A549 (cell line): ENCODE measurements around the gene BCL6B. TPM values are rescaled to one million over a fixed set of nuclear protein-coding genes. Genes with fewer than 3 reads are reported as not detected.

ENCODE experiments used
- ATAC-seq, 2 experiments: fragments of 200-7000 bp in 1 of 2; fragments of >200 bp in 1 of 2; cut with Nextera tagmentation in 1 of 2; cut with Tn5 transposase in 1 of 2; 3 replicates each; pipeline versions ENCODE4 v1.8.0 to v1.9.1; 2018 to 2020; ENCODE audit warnings: mild to moderate bottlenecking in 1 of 2, moderate library complexity in 1 of 2
- CTCF ChIA-PET: fragments of 300-600 bp; sonication (Branson Sonifier 250); formaldehyde crosslinking; extraction: SDS; loops from one replicate; lab custom pipeline; 2021; ENCODE audit warnings: antibody characterized with exemption, inconsistent platforms; lab: Yijun Ruan, JAX
- POLR2A ChIA-PET: fragments of 350-600 bp; formaldehyde crosslinking; extraction: SDS; loops from one replicate; lab custom pipeline; 2021; ENCODE audit warnings: antibody characterized with exemption, inconsistent platforms; lab: Yijun Ruan, JAX
- DNase-seq, 2 experiments: peaks; one replicate each; pipeline versions ENCODE4 v3.0.0 to v3.0.0-alpha.2; 2011 to 2016; ENCODE audit warnings: low read depth in 1 of 2, low spot score in 1 of 2
- FAIRE-seq: peaks from 2 replicates; lab custom pipeline; 2011; peaks lifted over from hg19 to GRCh38; lab: Jason Lieb, UNC
- H3K27ac ChIP-seq, 2 experiments: fragments of >200 bp; sonication (Bioruptor Twin); formaldehyde crosslinking; 3 replicates each; pipeline ENCODE4 v1.5.1; 2016 to 2017
- H3K4me1 ChIP-seq: fragments of >200 bp; sonication (Bioruptor Twin); formaldehyde crosslinking; 3 replicates; pipeline ENCODE4 v1.6.1; 2016
- H3K4me2 ChIP-seq: fragments of >200 bp; sonication (Bioruptor Twin); formaldehyde crosslinking; 3 replicates; pipeline ENCODE4 v1.6.1; 2016
- H3K4me3 ChIP-seq: fragments of >200 bp; sonication (Bioruptor Twin); formaldehyde crosslinking; 3 replicates; pipeline ENCODE4 v1.5.1; 2016
- H3K9me3 ChIP-seq: fragments of >200 bp; sonication (Bioruptor Twin); formaldehyde crosslinking; 3 replicates; pipeline ENCODE4 v1.6.1; 2016
- CBX8 ChIP-seq: fragments of 200-600 bp; sonication (generic); IDR thresholded peaks from 2 replicates; pipeline ENCODE4 v1.6.1; 2016
- CEBPB ChIP-seq, 2 experiments: fragments of >200 bp in 1 of 2; sonication (Bioruptor Twin) in 1 of 2; formaldehyde crosslinking in 1 of 2; IDR thresholded peaks; 2 replicates each; pipeline ENCODE4 v1.6.1; 2012 to 2016
- CHD4 ChIP-seq: fragments of 200-600 bp; sonication (generic); IDR thresholded peaks from 2 replicates; pipeline ENCODE4 v1.6.1; 2016; ENCODE audit warnings: antibody characterized with exemption, mild to moderate bottlenecking, borderline replicate concordance
- FOXS1 ChIP-seq: fragments of 250-450 bp; sonication (Bioruptor Pico); IDR thresholded peaks from 2 replicates; pipeline ENCODE4 v1.5.0; 2020; ENCODE audit warnings: mild to moderate bottlenecking, moderate library complexity
- GATA3 ChIP-seq: IDR thresholded peaks from 2 replicates; pipeline ENCODE4 v1.6.1; 2012; ENCODE audit warnings: borderline replicate concordance
- HOXA7 ChIP-seq: fragments of 250-450 bp; sonication (Bioruptor Pico); IDR thresholded peaks from 2 replicates; pipeline ENCODE4 v1.5.0; 2020; ENCODE audit warnings: mild to moderate bottlenecking, moderate library complexity
- HOXB13 ChIP-seq: fragments of 250-450 bp; sonication (Bioruptor Pico); IDR thresholded peaks from 2 replicates; pipeline ENCODE4 v1.5.0; 2020; ENCODE audit warnings: low read depth, mild to moderate bottlenecking, moderate library complexity
- JUN ChIP-seq, 2 experiments: fragments of >200 bp; sonication (Bioruptor Twin); formaldehyde crosslinking; IDR thresholded peaks; 2 replicates in 1 of 2; 3 replicates in 1 of 2; pipeline ENCODE4 v1.6.1; 2016 to 2017
- JUNB ChIP-seq: fragments of >200 bp; sonication (Bioruptor Twin); formaldehyde crosslinking; IDR thresholded peaks from 2 replicates; pipeline ENCODE4 v1.6.1; 2016
- KDM1A ChIP-seq: fragments of 200-600 bp; sonication (generic); IDR thresholded peaks from 2 replicates; pipeline ENCODE4 v1.6.1; 2016; ENCODE audit warnings: low read depth, mild to moderate bottlenecking
- KDM5A ChIP-seq: fragments of 200-600 bp; sonication (generic); IDR thresholded peaks from 2 replicates; pipeline ENCODE4 v1.6.1; 2016; ENCODE audit warnings: antibody characterized with exemption, mild to moderate bottlenecking
- MAFK ChIP-seq: fragments of 450-650 bp; IDR thresholded peaks from 2 replicates; pipeline ENCODE4 v1.6.1; 2014; ENCODE audit not compliant: partially characterized antibody
- NFE2L2 ChIP-seq: fragments of 150-350 bp; conservative IDR thresholded peaks from 2 replicates; pipeline ENCODE4 v1.6.1; 2014; ENCODE audit warnings: low read length
- NPAS2 ChIP-seq: fragments of 250-450 bp; sonication (Bioruptor Pico); IDR thresholded peaks from 2 replicates; pipeline ENCODE4 v1.8.0; 2022; ENCODE audit warnings: mild to moderate bottlenecking, moderate library complexity, borderline replicate concordance
- PHF8 ChIP-seq: fragments of 200-600 bp; sonication (generic); IDR thresholded peaks from 2 replicates; pipeline ENCODE4 v1.6.1; 2016; ENCODE audit warnings: low read depth, mild to moderate bottlenecking, antibody characterized with exemption, moderate library complexity, borderline replicate concordance
- POLR2A ChIP-seq: IDR thresholded peaks from 2 replicates; pipeline ENCODE4 v1.6.1; 2012; ENCODE audit warnings: mild to moderate bottlenecking, low read length
- POLR2AphosphoS2 ChIP-seq: conservative IDR thresholded peaks from 2 replicates; pipeline ENCODE4 v1.6.1; 2012; ENCODE audit warnings: low read length, improper control_type of control experiment, inconsistent platforms
- RARB ChIP-seq: fragments of 250-450 bp; sonication (Bioruptor Pico); IDR thresholded peaks from 2 replicates; pipeline ENCODE4 v1.8.0; 2021; ENCODE audit warnings: mild to moderate bottlenecking, moderate library complexity
- RCOR1 ChIP-seq: fragments of 150-350 bp; IDR thresholded peaks from 2 replicates; pipeline ENCODE4 v1.6.1; 2014; ENCODE audit warnings: antibody characterized with exemption, low read length, low read depth
- SMC3 ChIP-seq: fragments of >200 bp; sonication (Bioruptor Twin); formaldehyde crosslinking; IDR thresholded peaks from 3 replicates; pipeline ENCODE4 v1.6.1; 2018; ENCODE audit warnings: inconsistent platforms
- SREBF2 ChIP-seq: fragments of 450-650 bp; IDR thresholded peaks from 2 replicates; pipeline ENCODE4 v1.6.1; 2014; ENCODE audit warnings: mild to moderate bottlenecking, moderate library complexity
- ZC3H11A ChIP-seq: fragments of 450-650 bp; IDR thresholded peaks from 2 replicates; pipeline ENCODE4 v1.6.1; 2014; ENCODE audit warnings: antibody characterized with exemption, mild to moderate bottlenecking
- ZFP36 ChIP-seq: fragments of 450-650 bp; IDR thresholded peaks from 2 replicates; pipeline ENCODE4 v1.6.1; 2014; ENCODE audit warnings: borderline replicate concordance; ENCODE audit not compliant: partially characterized antibody
- ZSCAN20 ChIP-seq: fragments of 250-450 bp; sonication (Bioruptor Pico); IDR thresholded peaks from 2 replicates; pipeline ENCODE4 v1.8.0; 2022; ENCODE audit warnings: mild to moderate bottlenecking, moderate library complexity
- WGBS: methylation state at CpG from one replicate; pipeline ENCODE4 v1.1.6; 2017; ENCODE audit errors: missing lambda C conversion rate; 5-methylcytosine and 5-hydroxymethylcytosine counted together
- polyA plus RNA-seq, 4 experiments: library from polyadenylated mRNA; depleted of rRNA in 3 of 4; stranded (reverse); fragments of >200 nt; fragmentation: RNase III in 1 of 4; extraction: RNeasy Plus Mini Kit Qiagen cat#74134 plus additional on column Dnase treatment in 1 of 4; gene quantifications; 2 replicates in 3 of 4; 3 replicates in 1 of 4; pipeline ENCODE4 v1.2.3, GENCODE V29; 2011 to 2017
- TF ChIP-seq, protein P1 (sequence below): fragments of 250-450 bp; sonication (Bioruptor Pico); IDR thresholded peaks from 2 replicates; pipeline ENCODE4 v1.5.0; 2020; ENCODE audit warnings: low read depth, mild to moderate bottlenecking, moderate library complexity
- TF ChIP-seq, protein P2 (sequence below): fragments of 150-350 bp; IDR thresholded peaks from 2 replicates; pipeline ENCODE4 v1.6.1; 2014; ENCODE audit warnings: low read depth, mild to moderate bottlenecking, low read length
- TF ChIP-seq, protein P3 (sequence below): IDR thresholded peaks from 2 replicates; pipeline ENCODE4 v1.6.1; 2012
- TF ChIP-seq, protein P4 (sequence below): fragments of >200 bp; sonication (Bioruptor Twin); formaldehyde crosslinking; IDR thresholded peaks from 2 replicates; pipeline ENCODE4 v1.6.1; 2016
- TF ChIP-seq, protein P5 (sequence below): fragments of >200 bp; sonication (Bioruptor Twin); formaldehyde crosslinking; IDR thresholded peaks from 3 replicates; pipeline ENCODE4 v1.5.1; 2016
- TF ChIP-seq, protein P6 (sequence below): fragments of 200-600 bp; sonication (generic); IDR thresholded peaks from 2 replicates; pipeline ENCODE4 v1.6.1; 2016; ENCODE audit warnings: antibody characterized with exemption, mild to moderate bottlenecking, moderate library complexity
- TF ChIP-seq, protein P7 (sequence below): IDR thresholded peaks from 2 replicates; pipeline ENCODE4 v1.6.1; 2012; ENCODE audit warnings: low read depth, borderline replicate concordance

The BCL6B gene
- polyA plus RNA-seq, 2 of the 4 experiments (the other 2 are of a cell fraction), result 0.04 TPM; not detected in 1

DNA sequence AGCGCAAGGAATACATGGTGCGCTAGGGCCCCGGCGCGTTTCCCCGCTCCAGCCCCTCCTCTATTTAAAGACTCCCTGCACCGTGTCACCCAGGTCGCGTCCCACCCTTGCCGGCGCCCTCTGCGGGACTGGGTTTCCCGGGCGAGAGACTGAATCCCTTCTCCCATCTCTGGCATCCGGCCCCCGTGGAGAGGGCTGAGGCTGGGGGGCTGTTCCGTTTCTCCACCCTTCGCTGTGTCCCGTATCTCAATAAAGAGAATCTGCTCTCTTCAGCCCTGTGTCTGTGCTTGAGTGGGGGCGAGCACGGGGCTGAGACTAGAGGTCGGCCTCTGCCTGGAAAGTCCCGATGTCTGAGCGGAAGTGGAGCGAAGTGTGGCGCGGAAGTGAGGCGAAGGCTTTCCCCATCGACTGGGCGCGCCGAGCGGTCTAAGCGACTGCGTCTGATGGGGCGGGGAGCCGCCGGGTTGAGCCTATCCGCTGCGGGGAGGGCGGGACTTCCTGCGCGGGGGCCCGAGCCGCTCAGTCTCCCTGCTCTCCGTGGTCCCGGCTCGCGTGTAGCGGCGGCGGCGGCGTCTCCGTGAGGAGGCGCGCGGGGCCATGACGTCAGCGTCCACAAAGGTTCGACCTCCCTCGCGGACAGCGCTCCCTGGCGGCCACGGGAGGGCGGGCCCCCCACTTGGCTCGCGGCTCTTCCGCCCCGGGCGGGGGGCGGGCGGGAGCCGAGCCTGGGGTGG, 8.4 kb upstream of the BCL6B start:
- peak; percentile 80 for FAIRE-seq
- peak overlapping the region; percentile 81 for H3K4me3 ChIP-seq
- peak overlapping the region; percentile 90 to 99 for H3K27ac ChIP-seq
- ATAC-seq, result peak; percentile 83 to 92
- POLR2A ChIA-PET, result interaction anchor here (1.0 to 1.6 kb wide), 3 partner anchors 9 to 21 kb away, joined by 3 to 4 read pairs (median 3); partner anchors contain the start of gene SLC16A13
- peak; percentile 96 to 98 for DNase-seq
- H3K9me3 ChIP-seq, result no peaks in the 10 kb centered on the region
- peaks cover 25% of the 10 kb centered on the region for H3K4me1 ChIP-seq
- H3K4me2 ChIP-seq, result peak overlapping the region; percentile 91
- CTCF ChIA-PET, result interaction anchor here (1.0 to 11.4 kb wide), 6 partner anchors 10 to 348 kb away, joined by 3 to 77 read pairs (median 11); no protein-coding TSS in a partner anchor
- 2% methylated on average over 40 of the region's 75 CpGs for WGBS
- TF ChIP-seq RCOR1, result no peak
- TF ChIP-seq RARB (CRISPR knock-in tag), result peak; percentile 59; the same call in 1 of the 2 replicates
- TF ChIP-seq MAFK, result no peak
- peak; percentile 41; the same call in 1 of the 2 replicates for TF ChIP-seq GATA3
- no peak for TF ChIP-seq JUNB
- TF ChIP-seq CEBPB (IDR thresholded peaks at IDR 0.05), result no peak
- no peak for TF ChIP-seq CBX8
- TF ChIP-seq POLR2A, result peak; percentile 89
- TF ChIP-seq, protein P1, sequence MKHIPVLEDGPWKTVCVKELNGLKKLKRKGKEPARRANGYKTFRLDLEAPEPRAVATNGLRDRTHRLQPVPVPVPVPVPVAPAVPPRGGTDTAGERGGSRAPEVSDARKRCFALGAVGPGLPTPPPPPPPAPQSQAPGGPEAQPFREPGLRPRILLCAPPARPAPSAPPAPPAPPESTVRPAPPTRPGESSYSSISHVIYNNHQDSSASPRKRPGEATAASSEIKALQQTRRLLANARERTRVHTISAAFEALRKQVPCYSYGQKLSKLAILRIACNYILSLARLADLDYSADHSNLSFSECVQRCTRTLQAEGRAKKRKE (CRISPR knock-in tag), result no peak
- no peak for TF ChIP-seq NPAS2 (CRISPR knock-in tag)
- TF ChIP-seq KDM5A, result no peak
- TF ChIP-seq SREBF2, result no peak
- peak; percentile 55; the same call in 1 of the 2 replicates for TF ChIP-seq HOXA7 (CRISPR knock-in tag)
- no peak; the same call in 1 of the 2 replicates for TF ChIP-seq NFE2L2
- no peak for TF ChIP-seq ZC3H11A
- TF ChIP-seq HOXB13 (CRISPR knock-in tag), result no peak
- TF ChIP-seq ZFP36, result no peak
- TF ChIP-seq, protein P2, sequence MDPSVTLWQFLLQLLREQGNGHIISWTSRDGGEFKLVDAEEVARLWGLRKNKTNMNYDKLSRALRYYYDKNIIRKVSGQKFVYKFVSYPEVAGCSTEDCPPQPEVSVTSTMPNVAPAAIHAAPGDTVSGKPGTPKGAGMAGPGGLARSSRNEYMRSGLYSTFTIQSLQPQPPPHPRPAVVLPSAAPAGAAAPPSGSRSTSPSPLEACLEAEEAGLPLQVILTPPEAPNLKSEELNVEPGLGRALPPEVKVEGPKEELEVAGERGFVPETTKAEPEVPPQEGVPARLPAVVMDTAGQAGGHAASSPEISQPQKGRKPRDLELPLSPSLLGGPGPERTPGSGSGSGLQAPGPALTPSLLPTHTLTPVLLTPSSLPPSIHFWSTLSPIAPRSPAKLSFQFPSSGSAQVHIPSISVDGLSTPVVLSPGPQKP, result no peak
- TF ChIP-seq, protein P3, sequence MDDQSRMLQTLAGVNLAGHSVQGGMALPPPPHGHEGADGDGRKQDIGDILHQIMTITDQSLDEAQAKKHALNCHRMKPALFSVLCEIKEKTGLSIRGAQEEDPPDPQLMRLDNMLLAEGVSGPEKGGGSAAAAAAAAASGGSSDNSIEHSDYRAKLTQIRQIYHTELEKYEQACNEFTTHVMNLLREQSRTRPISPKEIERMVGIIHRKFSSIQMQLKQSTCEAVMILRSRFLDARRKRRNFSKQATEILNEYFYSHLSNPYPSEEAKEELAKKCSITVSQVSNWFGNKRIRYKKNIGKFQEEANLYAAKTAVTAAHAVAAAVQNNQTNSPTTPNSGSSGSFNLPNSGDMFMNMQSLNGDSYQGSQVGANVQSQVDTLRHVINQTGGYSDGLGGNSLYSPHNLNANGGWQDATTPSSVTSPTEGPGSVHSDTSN, result peak; percentile 77
- TF ChIP-seq JUN (IDR thresholded peaks at IDR 0.05), result peak; percentile 88 to 97
- peak; percentile 63 for TF ChIP-seq SMC3
- no peak for TF ChIP-seq CHD4
- TF ChIP-seq PHF8, result peak; percentile 52; the same call in 1 of the 2 replicates
- TF ChIP-seq, protein P4, sequence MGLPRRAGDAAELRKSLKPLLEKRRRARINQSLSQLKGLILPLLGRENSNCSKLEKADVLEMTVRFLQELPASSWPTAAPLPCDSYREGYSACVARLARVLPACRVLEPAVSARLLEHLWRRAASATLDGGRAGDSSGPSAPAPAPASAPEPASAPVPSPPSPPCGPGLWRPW, result no peak
- TF ChIP-seq, protein P5, sequence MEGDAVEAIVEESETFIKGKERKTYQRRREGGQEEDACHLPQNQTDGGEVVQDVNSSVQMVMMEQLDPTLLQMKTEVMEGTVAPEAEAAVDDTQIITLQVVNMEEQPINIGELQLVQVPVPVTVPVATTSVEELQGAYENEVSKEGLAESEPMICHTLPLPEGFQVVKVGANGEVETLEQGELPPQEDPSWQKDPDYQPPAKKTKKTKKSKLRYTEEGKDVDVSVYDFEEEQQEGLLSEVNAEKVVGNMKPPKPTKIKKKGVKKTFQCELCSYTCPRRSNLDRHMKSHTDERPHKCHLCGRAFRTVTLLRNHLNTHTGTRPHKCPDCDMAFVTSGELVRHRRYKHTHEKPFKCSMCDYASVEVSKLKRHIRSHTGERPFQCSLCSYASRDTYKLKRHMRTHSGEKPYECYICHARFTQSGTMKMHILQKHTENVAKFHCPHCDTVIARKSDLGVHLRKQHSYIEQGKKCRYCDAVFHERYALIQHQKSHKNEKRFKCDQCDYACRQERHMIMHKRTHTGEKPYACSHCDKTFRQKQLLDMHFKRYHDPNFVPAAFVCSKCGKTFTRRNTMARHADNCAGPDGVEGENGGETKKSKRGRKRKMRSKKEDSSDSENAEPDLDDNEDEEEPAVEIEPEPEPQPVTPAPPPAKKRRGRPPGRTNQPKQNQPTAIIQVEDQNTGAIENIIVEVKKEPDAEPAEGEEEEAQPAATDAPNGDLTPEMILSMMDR, result peak; percentile 87
- no peak for TF ChIP-seq FOXS1 (CRISPR knock-in tag)
- 0 out of 2 replicates have a peak, but pooled peaks have one; percentile 14 for TF ChIP-seq KDM1A
- no peak for TF ChIP-seq POLR2AphosphoS2
- no peak for TF ChIP-seq ZSCAN20 (CRISPR knock-in tag)
- TF ChIP-seq, protein P6, sequence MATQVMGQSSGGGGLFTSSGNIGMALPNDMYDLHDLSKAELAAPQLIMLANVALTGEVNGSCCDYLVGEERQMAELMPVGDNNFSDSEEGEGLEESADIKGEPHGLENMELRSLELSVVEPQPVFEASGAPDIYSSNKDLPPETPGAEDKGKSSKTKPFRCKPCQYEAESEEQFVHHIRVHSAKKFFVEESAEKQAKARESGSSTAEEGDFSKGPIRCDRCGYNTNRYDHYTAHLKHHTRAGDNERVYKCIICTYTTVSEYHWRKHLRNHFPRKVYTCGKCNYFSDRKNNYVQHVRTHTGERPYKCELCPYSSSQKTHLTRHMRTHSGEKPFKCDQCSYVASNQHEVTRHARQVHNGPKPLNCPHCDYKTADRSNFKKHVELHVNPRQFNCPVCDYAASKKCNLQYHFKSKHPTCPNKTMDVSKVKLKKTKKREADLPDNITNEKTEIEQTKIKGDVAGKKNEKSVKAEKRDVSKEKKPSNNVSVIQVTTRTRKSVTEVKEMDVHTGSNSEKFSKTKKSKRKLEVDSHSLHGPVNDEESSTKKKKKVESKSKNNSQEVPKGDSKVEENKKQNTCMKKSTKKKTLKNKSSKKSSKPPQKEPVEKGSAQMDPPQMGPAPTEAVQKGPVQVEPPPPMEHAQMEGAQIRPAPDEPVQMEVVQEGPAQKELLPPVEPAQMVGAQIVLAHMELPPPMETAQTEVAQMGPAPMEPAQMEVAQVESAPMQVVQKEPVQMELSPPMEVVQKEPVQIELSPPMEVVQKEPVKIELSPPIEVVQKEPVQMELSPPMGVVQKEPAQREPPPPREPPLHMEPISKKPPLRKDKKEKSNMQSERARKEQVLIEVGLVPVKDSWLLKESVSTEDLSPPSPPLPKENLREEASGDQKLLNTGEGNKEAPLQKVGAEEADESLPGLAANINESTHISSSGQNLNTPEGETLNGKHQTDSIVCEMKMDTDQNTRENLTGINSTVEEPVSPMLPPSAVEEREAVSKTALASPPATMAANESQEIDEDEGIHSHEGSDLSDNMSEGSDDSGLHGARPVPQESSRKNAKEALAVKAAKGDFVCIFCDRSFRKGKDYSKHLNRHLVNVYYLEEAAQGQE, result 0 out of 2 replicates have a peak, but pooled peaks have one; percentile 23
- TF ChIP-seq, protein P7, sequence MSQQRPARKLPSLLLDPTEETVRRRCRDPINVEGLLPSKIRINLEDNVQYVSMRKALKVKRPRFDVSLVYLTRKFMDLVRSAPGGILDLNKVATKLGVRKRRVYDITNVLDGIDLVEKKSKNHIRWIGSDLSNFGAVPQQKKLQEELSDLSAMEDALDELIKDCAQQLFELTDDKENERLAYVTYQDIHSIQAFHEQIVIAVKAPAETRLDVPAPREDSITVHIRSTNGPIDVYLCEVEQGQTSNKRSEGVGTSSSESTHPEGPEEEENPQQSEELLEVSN, result peak; percentile 73; the same call in 1 of the 2 replicates
